ENCODE data around the gene TEX12.

GRCh38 chr11:112186304-112186703 lies 19.1 kb downstream of the TEX12 start:
- TF ChIP-seq CTCF (IDR thresholded peaks at IDR 0.05) (no peak), EP300 (IDR thresholded peaks at IDR 0.05) (no peak), POLR2AphosphoS5 (IDR thresholded peaks at IDR 0.05) (no peak), POLR2A (IDR thresholded peaks at IDR 0.05) (no peak)
